ENCODE results near the gene ETV3L.

- TF ChIP-seq TAF1 (IDR thresholded peaks at IDR 0.05; ENCODE audit: borderline replicate concordance, insufficient read depth, low read length) = no peak
- TF ChIP-seq POLR2AphosphoS5 (IDR thresholded peaks at IDR 0.05; ENCODE audit: low read depth, low read length) = no peak
- no peak for TF ChIP-seq SIN3A (IDR thresholded peaks at IDR 0.05; ENCODE audit: borderline replicate concordance, insufficient read depth, low read length)
- TF ChIP-seq REST (IDR thresholded peaks at IDR 0.05; ENCODE audit: insufficient read depth in 1 of 2, low read depth in 2 of 2, low read length in 2 of 2) = no peak
- TF ChIP-seq FOXP2 (optimal IDR thresholded peaks at IDR 0.05; ENCODE audit: borderline replicate concordance, extremely low read depth, extremely low read length, insufficient read depth) = no peak
Measured at GRCh38 chr1:157101149-157101548, 1.5 kb upstream of the ETV3L start.

All from PFSK-1 (cell line).